WTC11 (cell line): Measurements from ENCODE around the gene MYO5B.

Source experiments
- CREB1 ChIP-seq: sonication (generic); formaldehyde crosslinking; IDR thresholded peaks from 2 replicates; pipeline ENCODE4 v1.8.0; 2023; ENCODE audit warnings: mild to moderate bottlenecking, missing genetic modification reagents
- ELF4 ChIP-seq: sonication (generic); formaldehyde crosslinking; IDR thresholded peaks from 2 replicates; pipeline ENCODE4 v1.8.1; 2022; ENCODE audit warnings: low read depth, mild to moderate bottlenecking, moderate library complexity, missing genetic modification reagents
- JUN ChIP-seq: sonication (generic); formaldehyde crosslinking; IDR thresholded peaks from 2 replicates; pipeline ENCODE4 v1.8.0; 2023; ENCODE audit warnings: mild to moderate bottlenecking, missing genetic modification reagents
- NFE2L1 ChIP-seq: sonication (generic); formaldehyde crosslinking; IDR thresholded peaks from 2 replicates; pipeline ENCODE4 v1.8.1; 2023; ENCODE audit warnings: missing genetic modification reagents
- ZNF317 ChIP-seq: sonication (generic); formaldehyde crosslinking; IDR thresholded peaks from 2 replicates; pipeline ENCODE4 v1.8.1; 2023; ENCODE audit warnings: low read depth, mild to moderate bottlenecking, moderate library complexity, missing genetic modification reagents, borderline replicate concordance
- ZNF671 ChIP-seq: fragments of 250-450 bp; sonication (Bioruptor Pico); IDR thresholded peaks from 2 replicates; pipeline ENCODE4 v1.8.0; 2021; ENCODE audit warnings: mild to moderate bottlenecking
- TF ChIP-seq, protein P1 (sequence below): sonication (generic); formaldehyde crosslinking; conservative IDR thresholded peaks from 2 replicates; pipeline ENCODE4 v1.8.1; 2023; ENCODE audit warnings: mild to moderate bottlenecking, low read depth, missing genetic modification reagents, moderate library complexity
- TF ChIP-seq, protein P2 (sequence below): fragments of 200-600 bp; IDR thresholded peaks from 2 replicates; pipeline ENCODE4 v1.8.0; 2022; ENCODE audit warnings: antibody characterized with exemption
- TF ChIP-seq, protein P3 (sequence below): sonication (generic); formaldehyde crosslinking; IDR thresholded peaks from 2 replicates; pipeline ENCODE4 v1.8.1; 2023; ENCODE audit warnings: mild to moderate bottlenecking, missing genetic modification reagents
- TF ChIP-seq, protein P4 (sequence below): fragments of 250-450 bp; sonication (Bioruptor Pico); IDR thresholded peaks from 2 replicates; pipeline ENCODE4 v2.1.2; 2022; ENCODE audit warnings: mild to moderate bottlenecking, moderate library complexity
- TF ChIP-seq, protein P5 (sequence below): sonication (generic); formaldehyde crosslinking; IDR thresholded peaks from 2 replicates; pipeline ENCODE4 v1.8.1; 2023; ENCODE audit warnings: mild to moderate bottlenecking, missing genetic modification reagents, borderline replicate concordance
- TF ChIP-seq, protein P6 (sequence below): sonication (generic); formaldehyde crosslinking; IDR thresholded peaks from 2 replicates; pipeline ENCODE4 v1.8.0; 2023; ENCODE audit warnings: missing genetic modification reagents, mild to moderate bottlenecking, borderline replicate concordance

DNA sequence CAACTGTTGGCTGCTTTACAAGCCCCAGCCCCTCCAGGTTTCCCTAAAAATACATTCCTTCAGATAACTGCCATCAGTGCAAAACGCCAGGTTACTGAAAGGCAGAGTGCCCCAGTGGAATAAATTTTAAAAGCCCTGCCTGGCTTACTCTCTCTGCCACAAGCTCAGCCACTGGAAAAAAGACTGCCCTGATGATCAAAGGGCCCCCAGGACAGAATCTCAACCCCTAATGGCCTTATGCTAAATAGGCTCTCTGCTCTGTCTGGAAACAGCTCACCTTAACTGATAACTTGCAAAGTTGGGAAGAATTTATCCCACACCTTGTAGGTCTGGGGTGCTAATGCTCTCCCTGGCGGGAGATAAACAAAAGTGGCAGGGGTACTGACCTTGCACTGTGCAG is 37.5 kb upstream of the MYO5B start:
- TF ChIP-seq ZNF317 (no peak), JUN (CRISPR knock-in tag) (no peak), ZNF671 (CRISPR knock-in tag) (no peak), CREB1 (CRISPR knock-in tag) (no peak), NFE2L1 (no peak), ELF4 (CRISPR knock-in tag) (no peak)
- TF ChIP-seq, protein P1, sequence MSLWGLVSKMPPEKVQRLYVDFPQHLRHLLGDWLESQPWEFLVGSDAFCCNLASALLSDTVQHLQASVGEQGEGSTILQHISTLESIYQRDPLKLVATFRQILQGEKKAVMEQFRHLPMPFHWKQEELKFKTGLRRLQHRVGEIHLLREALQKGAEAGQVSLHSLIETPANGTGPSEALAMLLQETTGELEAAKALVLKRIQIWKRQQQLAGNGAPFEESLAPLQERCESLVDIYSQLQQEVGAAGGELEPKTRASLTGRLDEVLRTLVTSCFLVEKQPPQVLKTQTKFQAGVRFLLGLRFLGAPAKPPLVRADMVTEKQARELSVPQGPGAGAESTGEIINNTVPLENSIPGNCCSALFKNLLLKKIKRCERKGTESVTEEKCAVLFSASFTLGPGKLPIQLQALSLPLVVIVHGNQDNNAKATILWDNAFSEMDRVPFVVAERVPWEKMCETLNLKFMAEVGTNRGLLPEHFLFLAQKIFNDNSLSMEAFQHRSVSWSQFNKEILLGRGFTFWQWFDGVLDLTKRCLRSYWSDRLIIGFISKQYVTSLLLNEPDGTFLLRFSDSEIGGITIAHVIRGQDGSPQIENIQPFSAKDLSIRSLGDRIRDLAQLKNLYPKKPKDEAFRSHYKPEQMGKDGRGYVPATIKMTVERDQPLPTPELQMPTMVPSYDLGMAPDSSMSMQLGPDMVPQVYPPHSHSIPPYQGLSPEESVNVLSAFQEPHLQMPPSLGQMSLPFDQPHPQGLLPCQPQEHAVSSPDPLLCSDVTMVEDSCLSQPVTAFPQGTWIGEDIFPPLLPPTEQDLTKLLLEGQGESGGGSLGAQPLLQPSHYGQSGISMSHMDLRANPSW (CRISPR knock-in tag) = no peak
- TF ChIP-seq, protein P2, sequence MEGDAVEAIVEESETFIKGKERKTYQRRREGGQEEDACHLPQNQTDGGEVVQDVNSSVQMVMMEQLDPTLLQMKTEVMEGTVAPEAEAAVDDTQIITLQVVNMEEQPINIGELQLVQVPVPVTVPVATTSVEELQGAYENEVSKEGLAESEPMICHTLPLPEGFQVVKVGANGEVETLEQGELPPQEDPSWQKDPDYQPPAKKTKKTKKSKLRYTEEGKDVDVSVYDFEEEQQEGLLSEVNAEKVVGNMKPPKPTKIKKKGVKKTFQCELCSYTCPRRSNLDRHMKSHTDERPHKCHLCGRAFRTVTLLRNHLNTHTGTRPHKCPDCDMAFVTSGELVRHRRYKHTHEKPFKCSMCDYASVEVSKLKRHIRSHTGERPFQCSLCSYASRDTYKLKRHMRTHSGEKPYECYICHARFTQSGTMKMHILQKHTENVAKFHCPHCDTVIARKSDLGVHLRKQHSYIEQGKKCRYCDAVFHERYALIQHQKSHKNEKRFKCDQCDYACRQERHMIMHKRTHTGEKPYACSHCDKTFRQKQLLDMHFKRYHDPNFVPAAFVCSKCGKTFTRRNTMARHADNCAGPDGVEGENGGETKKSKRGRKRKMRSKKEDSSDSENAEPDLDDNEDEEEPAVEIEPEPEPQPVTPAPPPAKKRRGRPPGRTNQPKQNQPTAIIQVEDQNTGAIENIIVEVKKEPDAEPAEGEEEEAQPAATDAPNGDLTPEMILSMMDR = no peak
- TF ChIP-seq, protein P3, sequence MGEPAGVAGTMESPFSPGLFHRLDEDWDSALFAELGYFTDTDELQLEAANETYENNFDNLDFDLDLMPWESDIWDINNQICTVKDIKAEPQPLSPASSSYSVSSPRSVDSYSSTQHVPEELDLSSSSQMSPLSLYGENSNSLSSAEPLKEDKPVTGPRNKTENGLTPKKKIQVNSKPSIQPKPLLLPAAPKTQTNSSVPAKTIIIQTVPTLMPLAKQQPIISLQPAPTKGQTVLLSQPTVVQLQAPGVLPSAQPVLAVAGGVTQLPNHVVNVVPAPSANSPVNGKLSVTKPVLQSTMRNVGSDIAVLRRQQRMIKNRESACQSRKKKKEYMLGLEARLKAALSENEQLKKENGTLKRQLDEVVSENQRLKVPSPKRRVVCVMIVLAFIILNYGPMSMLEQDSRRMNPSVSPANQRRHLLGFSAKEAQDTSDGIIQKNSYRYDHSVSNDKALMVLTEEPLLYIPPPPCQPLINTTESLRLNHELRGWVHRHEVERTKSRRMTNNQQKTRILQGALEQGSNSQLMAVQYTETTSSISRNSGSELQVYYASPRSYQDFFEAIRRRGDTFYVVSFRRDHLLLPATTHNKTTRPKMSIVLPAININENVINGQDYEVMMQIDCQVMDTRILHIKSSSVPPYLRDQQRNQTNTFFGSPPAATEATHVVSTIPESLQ (CRISPR knock-in tag) = no peak
- TF ChIP-seq, protein P4, sequence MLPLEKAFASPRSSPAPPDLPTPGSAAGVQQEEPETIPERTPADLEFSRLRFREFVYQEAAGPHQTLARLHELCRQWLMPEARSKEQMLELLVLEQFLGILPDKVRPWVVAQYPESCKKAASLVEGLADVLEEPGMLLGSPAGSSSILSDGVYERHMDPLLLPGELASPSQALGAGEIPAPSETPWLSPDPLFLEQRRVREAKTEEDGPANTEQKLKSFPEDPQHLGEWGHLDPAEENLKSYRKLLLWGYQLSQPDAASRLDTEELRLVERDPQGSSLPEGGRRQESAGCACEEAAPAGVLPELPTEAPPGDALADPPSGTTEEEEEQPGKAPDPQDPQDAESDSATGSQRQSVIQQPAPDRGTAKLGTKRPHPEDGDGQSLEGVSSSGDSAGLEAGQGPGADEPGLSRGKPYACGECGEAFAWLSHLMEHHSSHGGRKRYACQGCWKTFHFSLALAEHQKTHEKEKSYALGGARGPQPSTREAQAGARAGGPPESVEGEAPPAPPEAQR (CRISPR knock-in tag) = no peak
- TF ChIP-seq, protein P5, sequence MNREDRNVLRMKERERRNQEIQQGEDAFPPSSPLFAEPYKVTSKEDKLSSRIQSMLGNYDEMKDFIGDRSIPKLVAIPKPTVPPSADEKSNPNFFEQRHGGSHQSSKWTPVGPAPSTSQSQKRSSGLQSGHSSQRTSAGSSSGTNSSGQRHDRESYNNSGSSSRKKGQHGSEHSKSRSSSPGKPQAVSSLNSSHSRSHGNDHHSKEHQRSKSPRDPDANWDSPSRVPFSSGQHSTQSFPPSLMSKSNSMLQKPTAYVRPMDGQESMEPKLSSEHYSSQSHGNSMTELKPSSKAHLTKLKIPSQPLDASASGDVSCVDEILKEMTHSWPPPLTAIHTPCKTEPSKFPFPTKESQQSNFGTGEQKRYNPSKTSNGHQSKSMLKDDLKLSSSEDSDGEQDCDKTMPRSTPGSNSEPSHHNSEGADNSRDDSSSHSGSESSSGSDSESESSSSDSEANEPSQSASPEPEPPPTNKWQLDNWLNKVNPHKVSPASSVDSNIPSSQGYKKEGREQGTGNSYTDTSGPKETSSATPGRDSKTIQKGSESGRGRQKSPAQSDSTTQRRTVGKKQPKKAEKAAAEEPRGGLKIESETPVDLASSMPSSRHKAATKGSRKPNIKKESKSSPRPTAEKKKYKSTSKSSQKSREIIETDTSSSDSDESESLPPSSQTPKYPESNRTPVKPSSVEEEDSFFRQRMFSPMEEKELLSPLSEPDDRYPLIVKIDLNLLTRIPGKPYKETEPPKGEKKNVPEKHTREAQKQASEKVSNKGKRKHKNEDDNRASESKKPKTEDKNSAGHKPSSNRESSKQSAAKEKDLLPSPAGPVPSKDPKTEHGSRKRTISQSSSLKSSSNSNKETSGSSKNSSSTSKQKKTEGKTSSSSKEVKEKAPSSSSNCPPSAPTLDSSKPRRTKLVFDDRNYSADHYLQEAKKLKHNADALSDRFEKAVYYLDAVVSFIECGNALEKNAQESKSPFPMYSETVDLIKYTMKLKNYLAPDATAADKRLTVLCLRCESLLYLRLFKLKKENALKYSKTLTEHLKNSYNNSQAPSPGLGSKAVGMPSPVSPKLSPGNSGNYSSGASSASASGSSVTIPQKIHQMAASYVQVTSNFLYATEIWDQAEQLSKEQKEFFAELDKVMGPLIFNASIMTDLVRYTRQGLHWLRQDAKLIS = no peak
- TF ChIP-seq, protein P6, sequence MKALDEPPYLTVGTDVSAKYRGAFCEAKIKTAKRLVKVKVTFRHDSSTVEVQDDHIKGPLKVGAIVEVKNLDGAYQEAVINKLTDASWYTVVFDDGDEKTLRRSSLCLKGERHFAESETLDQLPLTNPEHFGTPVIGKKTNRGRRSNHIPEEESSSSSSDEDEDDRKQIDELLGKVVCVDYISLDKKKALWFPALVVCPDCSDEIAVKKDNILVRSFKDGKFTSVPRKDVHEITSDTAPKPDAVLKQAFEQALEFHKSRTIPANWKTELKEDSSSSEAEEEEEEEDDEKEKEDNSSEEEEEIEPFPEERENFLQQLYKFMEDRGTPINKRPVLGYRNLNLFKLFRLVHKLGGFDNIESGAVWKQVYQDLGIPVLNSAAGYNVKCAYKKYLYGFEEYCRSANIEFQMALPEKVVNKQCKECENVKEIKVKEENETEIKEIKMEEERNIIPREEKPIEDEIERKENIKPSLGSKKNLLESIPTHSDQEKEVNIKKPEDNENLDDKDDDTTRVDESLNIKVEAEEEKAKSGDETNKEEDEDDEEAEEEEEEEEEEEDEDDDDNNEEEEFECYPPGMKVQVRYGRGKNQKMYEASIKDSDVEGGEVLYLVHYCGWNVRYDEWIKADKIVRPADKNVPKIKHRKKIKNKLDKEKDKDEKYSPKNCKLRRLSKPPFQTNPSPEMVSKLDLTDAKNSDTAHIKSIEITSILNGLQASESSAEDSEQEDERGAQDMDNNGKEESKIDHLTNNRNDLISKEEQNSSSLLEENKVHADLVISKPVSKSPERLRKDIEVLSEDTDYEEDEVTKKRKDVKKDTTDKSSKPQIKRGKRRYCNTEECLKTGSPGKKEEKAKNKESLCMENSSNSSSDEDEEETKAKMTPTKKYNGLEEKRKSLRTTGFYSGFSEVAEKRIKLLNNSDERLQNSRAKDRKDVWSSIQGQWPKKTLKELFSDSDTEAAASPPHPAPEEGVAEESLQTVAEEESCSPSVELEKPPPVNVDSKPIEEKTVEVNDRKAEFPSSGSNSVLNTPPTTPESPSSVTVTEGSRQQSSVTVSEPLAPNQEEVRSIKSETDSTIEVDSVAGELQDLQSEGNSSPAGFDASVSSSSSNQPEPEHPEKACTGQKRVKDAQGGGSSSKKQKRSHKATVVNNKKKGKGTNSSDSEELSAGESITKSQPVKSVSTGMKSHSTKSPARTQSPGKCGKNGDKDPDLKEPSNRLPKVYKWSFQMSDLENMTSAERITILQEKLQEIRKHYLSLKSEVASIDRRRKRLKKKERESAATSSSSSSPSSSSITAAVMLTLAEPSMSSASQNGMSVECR (CRISPR knock-in tag) = no peak
